GM21576 (cell line): Measurements from ENCODE around the gene ATR.
"Not testable (repeated sequence)": the region's sequence is repeated elsewhere in the genome, so short reads cannot be mapped to it uniquely, and the experiment has no call there.

Experiments
- ATAC-seq: cut with Tn5 transposase; IDR thresholded peaks from one replicate; pipeline ENCODE4 v1.9.1; 2021; ENCODE audit warnings: mild to moderate bottlenecking, moderate library complexity; ENCODE audit not compliant: unreplicated experiment

Gene ATR

DNA sequence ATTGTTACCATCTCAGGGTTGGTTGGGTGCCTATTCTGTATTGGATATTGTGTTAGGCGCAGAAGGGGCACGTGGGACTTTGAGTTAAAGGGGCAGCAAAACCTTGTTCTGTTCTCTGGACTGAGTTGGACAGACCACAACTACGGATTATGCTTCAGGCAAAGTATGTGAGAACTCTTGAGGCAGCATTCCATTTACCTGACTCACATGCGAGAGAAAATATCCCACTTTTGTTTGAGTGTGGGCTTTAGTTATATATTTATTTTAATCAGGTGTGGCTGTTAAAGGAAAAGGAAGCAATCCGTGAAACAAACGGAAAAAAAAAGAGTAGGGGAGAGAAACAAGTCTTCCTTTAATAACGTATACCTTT is 17.0 kb upstream of the ATR start:
- no peak for ATAC-seq

DNA sequence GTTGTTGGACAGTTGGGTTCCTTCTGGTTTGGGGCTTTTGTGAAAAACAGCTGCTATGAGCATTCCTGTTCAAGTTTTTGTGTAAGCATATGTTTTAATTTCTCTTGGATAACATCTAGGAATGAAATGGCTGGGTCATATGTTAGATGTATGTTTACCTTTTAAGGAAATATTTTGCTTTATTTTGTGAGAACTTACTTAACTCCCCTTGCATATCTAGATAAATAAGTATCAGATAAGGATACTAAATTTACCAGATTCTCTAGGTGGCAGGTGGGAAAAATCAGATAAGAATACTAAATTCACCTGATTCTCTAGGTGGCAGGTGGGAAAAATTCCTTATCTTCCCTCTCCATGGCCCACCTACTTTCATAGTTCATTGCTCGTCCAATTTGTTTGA is 16.6 kb upstream of the ATR start:
- ATAC-seq, result no peak

DNA sequence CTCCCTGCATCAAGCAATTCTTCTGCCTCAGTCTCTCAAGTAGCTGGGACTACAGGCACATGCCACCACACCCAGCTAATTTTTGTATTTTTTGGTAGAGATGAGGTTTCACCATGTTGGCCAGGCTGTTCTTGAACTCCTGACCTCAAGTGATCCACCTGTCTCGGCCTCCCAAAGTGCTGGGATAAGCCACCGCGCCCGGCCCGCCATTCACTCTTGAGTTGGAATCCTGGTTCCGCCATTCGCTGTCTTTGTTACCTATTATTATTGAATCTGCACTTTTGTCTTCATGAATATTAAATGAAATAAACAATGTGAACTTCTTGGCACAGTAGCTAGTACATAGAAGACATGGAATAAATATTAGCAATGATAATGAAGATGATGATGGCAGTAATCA is 13.7 kb upstream of the ATR start:
- ATAC-seq, result not testable (repeated sequence)

DNA sequence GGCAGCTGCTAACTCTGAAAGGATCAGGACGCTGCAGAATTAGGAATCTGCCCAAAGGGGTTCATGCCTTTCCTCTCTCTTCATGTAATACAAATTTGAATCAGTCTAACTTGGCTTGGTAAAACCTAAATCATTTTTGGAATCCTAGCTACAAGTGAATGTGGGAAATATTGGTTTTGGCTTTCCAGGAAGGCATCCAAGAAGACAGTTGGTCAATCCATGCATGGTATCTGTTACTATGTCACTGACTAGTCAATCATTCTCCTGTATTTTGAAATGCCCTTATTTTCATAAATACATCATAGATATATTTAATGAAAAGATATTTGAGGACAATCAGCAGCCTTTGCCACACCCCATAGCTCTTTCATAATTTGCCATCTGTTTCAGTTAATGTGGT is 10.2 kb upstream of the ATR start:
- no peak for ATAC-seq

DNA sequence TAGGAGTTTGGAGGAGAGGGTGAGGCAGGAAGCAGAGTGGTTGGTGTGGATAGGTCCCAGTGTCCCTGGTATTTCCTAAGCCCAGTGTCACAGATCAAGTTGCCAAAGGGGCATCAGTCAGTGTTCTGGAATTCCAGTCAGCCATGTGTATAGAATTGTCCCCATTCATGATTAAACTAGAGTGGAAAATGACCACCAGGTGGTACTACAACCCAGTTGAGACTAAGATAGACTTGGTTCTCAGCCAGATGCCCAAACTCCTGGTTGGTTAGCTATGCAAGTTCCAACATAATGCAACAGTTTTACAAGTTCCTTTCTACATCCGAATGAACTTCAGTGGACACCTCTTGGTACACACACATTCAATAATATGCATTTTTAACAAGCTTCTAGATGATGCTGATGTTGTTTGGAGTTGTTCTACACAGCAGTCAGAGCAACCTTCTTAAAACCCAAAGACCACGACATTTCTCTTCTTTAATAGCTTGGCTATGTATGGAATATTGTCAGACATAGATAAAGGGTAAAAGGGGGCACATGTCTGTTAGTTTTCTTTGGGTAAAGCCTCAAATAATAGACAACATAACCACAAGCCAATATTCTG is 8.4 kb upstream of the ATR start:
- ATAC-seq, result no peak

DNA sequence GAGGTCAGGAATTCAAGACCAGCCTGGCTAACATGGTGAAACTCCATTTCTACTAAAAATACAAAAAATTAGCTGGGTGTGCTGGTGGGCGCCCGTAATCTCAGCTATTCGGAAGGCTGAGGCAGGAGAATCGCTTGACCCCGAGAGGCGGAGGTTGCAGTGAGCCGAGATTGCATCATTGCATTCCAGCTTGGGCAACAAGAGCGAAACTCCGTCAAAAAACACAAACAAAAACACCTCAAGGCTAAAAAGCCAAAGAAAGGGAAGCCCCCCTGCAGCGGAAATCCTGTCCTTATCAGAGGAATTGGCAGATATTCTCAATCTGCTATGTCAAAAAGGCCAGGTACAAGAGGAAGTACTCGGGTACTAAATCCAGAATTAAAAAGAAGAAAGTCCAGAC is 2.5 kb upstream of the ATR start:
- ATAC-seq, result not testable (repeated sequence)

DNA sequence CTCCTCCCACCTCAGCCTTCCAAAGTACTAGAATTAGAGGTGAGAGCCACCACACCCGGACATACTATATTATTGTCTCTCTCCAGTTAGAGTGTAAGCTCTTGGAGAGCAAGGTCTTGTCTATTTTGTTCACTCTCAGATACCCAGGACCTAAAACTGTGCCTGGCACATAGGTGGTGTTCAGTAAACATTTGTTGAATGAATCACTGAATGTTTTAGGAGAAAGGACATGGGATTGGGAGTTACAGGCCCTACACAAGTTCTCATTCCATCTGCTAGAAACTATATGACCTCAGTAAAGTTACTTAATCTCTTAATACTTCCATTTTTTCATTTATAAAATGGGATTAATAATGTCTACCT is 1.5 kb upstream of the ATR start:
- ATAC-seq, result no peak

DNA sequence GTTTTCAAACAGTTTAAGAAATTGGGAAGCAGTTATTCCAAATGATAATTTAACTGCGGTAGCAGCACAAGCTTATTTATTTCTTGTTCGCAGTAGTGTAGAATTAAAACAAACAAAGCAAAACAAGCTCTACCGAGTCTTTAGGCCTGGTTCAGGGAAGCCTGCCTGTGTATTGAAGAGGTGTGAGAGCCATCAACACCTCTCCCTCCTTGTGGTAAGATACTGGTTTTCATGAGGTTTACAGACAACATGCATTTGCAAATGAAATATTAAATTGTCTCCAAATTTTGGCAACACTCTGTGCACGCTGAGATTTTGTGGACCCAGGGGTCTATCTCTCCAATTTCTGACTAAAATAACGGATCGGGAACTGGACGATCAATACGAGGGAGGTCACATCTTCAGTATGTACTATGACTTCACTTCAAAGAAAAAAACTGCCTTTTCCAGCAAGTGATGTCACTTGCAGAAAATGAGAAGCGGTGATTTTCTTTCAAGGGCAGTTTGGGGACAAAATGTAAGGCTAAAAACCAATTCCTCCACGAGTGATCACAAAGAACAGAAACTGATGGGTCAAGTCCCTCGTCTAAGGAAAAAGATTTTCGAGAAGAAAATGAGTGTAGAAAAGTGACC is 721 bp downstream of the ATR start:
- no peak for ATAC-seq

DNA sequence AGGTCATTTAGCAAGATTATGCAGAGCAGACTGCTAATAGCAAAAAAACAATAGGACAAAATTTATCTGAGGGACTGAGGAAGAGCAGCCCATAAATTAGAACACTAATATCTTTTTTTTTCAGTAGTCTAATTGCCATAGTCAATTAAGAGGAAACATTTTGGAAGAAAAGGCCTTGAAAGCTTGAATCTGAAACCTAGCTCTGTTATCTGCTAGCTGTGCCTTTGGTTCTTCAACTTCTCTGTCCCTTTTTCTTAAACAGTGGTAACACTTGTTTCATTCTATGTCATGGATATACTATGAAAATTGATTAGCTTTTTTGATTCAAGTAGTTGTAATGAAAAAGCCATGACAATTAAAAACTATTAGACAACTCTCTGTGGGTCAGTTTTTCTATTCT is 1.7 kb downstream of the ATR start:
- no peak for ATAC-seq

DNA sequence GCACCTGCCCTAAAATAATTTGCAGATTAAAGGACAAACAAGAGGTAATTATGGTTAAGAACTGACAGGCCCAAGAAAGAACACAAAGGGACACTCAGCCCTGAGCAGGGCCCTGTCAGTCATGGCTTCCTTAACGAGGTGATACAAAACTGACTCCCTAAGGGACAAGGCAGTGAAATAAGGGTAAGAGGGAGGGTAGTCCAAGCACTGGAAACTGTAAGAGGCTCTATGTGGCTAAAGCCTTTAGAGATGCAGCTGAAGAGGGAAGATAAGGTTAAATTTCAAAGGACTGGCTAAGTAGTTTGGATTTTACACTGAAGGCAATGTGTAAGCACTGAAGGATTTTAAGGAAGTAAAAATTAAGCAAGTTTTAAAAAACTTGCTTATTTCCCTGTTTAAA is 3.9 kb downstream of the ATR start:
- no peak for ATAC-seq

DNA sequence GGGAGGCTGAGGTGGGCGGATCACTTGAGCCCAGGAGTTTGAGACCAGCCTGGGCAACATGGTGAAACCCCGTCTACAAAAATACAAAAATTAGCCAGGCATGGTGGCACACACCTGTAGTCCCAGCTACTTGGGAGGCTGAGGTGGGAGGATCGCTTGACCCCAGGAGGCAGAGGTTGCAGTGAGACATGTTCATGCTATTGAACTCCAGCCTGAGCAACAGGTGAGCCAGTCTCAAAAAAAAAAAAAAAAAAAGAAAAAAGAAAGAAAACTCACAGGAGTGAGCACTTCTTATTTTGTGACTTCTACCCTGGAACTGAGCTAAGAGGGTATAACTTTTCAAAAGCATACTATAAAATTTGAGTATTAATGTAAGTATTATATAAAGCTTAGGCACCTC is 4.3 kb downstream of the ATR start:
- not testable (repeated sequence) for ATAC-seq

DNA sequence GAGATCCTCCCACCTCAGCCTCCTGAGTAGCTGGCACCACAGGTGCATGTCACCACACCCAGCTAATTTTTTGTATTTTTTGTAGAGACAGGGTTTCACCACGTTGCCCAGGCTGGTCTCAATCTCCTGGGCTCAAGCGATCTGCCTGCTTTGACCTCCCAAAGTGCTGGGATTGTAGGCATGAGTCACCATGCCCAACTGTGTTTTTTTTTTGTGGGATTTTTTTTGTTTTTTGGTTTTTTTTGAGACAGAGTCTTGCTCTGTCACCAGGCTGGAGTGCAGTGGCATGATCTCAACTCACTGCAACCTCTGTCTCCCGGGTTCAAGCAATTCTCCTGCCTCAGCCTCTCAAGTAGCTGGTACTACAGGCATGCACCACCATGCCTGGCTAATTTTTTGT is 9.1 kb downstream of the ATR start:
- not testable (repeated sequence) for ATAC-seq

DNA sequence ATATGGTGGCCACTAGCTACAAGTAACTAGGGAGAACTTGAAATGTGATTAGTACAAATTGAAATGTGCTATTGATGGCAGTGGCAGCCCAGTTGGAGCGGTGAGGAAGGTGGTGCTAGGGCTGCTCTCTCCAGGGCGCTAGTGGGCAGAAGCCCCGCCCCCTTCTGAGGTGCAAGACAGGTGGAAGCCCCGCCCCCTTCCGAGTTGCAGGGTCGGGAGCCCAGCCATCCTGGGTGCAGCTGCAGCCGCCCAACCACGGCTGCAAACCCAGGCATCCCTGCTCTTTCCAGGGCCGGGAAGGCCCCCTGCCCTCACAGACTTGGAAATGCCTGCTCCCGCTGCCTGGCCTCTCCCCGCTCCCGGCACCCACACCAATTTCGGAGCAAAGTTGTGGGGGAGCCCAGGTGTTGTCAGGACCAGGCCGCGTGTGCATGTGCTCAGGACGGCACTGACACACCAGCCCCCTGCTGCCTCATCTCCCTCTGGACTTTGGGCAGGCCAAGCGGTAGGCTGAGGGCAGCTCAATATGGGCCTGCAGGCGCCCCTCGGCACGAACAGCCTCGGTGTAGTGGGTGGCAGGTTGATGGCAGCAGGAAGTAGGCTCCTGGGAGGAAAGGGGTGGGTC is 10.0 kb downstream of the ATR start:
- ATAC-seq, result no peak

DNA sequence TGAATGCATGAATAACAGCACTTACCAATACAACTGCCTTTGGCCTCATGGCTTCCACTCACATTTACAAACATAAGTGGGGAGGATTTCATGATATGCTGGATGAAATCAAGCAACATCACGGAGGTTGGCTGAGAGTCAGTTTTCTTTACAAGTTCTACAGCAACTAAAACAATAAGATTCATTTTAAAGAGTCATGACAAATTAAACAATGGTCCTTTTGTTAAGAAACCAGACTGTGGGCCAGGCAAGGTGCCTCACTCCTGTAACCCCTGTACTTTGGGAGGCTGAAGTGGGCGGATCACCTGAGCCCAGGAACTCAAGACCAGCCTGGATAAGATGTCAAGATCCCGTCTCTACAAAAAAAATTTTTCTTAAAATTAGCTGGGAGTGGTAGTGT is 12.4 kb downstream of the ATR start:
- ATAC-seq, result no peak

DNA sequence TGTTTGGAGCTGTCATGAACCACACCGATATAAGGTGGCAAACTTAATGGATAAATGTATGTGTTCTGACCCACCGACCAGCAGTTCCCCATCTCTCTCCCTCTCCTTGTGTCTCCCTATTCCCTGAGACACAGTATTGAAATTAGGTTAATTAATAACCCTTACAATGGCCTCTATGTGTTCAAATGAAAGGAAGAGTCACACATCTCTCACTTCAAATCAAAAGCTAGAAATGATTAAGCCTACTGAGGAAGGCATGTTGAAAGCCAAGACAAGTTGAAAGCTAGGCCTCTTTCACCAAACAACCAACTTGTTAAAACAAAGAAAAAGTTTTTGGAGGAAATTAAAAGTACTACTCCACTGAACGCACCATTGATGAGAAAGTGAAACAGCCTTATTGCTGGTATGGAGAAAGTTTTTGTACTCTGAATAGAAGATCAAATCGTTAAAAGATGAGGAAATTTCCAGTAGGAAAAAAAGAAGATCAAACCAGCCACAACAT is 15.0 kb downstream of the ATR start:
- no peak for ATAC-seq

DNA sequence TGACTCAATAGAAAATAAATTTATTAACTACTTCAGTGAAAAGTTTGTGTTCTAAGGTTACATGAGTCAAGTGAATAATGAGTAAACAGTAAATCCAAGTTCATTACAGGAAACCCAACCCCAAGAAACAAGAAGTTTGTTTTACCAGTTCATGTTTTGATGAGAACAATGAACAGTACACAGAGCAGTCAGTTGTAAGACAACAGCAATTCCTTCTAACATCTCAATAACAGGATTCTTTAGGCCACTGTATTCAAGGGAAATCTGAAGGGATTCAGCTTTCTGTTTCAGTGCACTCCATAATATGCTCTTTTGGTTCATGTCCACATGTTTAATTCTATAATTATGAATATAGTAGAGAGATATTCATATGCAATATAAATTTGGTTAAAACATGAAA is 18.4 kb downstream of the ATR start:
- ATAC-seq, result no peak

DNA sequence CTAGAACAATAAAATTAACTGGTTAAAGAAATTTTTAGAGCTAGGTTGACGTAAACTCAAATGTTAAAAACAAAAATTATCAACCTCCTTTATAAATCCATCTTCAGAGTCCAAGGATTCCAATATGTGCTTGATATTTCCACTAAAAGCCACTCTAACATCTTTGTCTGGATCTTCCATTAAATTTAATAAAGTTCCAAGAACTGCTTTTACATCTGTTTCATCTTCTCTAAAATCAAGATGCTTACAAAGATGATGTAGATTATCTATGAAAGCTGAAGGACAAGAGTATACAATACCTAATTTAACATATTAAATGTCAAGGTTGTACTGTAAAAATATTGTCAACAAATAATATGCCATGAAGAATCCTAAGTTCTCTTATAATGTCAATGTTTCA is 24.8 kb downstream of the ATR start:
- ATAC-seq, result no peak

DNA sequence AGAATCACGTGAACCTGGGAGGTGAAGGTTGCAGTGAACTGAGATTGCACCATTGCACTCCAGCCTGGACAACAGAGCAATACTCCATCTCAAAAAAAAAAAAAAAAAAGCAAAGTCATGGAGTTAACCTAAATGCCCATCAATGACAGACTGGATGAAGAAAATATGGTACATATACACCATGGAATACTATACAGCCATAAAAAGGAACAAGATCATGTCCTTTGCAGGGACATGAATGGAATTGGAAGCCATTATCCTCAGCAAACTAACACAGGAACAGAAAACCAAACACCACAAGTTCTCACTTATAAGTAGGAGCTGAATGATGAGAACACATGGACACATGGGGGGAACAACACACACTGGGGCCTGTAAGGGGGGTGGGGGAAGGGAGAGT is 26.0 kb downstream of the ATR start:
- not testable (repeated sequence) for ATAC-seq

DNA sequence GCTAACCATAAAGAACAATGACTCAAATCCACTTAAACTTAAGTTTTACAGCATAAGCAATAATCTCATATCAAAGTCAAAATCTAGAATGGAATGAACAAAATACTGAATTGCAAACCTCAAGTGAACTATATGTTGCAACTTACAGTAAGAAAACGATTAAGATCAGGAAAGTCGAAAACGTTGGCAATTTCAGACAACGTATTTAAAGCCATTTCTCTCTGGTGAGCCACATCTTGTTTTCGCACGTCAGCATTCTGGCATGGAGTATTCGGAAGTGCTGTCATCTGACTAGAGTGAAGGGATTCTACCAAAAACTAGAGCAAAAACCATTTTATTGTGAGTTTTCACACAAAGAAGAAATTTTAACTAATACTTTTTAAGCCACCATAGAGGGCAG is 28.5 kb downstream of the ATR start:
- ATAC-seq, result no peak

DNA sequence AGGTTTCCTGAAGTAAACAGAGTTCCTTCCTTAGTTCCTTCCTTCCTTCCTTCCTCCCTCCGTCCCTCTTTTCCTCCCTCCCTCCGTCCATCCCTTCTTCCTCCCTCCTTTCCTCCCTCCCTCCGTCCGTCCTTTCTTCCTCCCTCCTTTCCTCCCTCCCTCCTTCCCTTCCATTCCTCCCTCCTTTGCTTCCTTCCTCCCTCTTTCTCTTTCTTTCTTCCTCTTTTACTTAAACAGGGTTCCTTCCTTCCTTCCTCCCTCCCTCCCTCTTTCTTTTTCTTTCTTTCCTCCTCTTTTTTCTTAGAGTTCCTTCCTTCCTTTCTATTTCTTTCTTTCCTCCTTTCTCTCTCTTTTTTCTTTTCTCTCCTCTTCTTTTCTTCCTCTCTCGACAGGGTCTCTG is 35.2 kb downstream of the ATR start:
- no peak for ATAC-seq

DNA sequence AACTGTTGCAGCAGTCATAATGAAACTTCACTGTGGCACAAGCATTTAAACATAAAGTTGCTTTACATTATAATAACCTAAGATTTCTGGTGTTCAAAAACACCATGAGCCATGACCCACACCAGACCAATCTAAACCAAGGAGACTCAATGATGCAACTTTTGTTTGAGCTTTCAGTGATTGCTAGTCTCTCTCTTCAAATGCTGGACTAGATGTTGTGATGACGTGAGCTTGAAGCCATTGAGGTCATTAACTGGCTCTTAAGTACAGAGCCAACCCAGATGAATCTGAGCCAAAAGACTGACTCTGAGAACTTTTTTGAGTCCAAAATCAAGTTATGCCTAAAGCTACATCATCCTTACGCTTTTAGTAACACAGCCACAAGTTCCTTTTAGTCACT is 36.5 kb downstream of the ATR start:
- ATAC-seq, result no peak

DNA sequence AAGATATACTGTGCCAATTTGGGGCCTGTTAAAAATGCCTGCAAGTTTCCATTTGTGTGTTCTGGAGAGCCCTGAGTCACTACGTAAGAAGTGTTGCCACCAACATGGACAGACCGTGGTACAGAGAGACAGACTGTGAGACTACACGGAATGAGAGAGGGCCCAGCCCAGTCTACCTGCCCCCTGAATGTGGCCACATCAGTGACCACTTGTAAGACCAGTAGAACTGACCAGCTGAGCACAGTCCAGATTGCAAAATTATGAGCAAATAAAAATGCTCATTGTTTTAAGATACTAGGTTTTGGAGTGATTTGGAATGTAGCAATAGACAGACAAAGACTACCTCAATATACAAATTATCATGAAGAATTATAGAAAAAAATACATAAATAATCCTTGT is 42.0 kb downstream of the ATR start:
- no peak for ATAC-seq

DNA sequence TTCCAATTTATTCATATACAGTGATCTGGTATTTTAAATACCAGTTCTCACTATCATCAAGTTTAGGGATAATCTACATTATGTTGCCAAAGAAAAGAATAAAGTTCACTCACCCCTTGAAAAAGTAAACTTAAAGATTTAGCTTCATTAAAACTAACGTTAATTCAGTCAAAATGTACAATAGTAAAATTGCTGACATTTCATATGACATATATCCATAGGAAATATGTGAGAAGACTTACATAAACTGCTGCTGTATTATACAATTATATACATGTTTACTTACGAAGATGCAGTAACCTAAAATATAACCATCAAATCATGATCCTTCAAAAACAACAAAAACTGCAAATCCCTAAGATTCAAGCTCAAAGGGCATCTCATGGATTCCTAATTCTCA is 44.0 kb downstream of the ATR start:
- no peak for ATAC-seq
